Stimulated activated naive B cell treated with anti-CD40 and anti-IgM and Interleukin-4, amounts not matched to agents 10 μg/mL and 1 μg/mL and 100 μg/mL, for 72 hours (primary cell): ENCODE measurements around the gene PANX3.

Experiments
- ATAC-seq, 2 donors: fragments of 150-1000 bp; cut with Tn5 transposase; replicated peaks; 2 replicates each; pipeline ENCODE4 v1.10.0; 2021; ENCODE audit warnings: moderate library complexity in 1 of 2
- DNase-seq: peaks from one replicate; pipeline ENCODE4 v3.0.0; 2021
- H3K27ac Mint-ChIP-seq: one replicate; pipeline ENCODE4 v1.8.0; 2022; ENCODE audit warnings: mild to moderate bottlenecking, mixed read lengths
- H3K27me3 Mint-ChIP-seq, 2 donors: one replicate each; pipeline ENCODE4 v1.8.0; 2022; ENCODE audit warnings: mixed read lengths in 2 of 2
- H3K36me3 Mint-ChIP-seq, 2 donors: one replicate each; pipeline ENCODE4 v1.8.0; 2022; ENCODE audit warnings: mixed read lengths in 2 of 2, mild to moderate bottlenecking in 1 of 2
- H3K4me1 Mint-ChIP-seq, 2 donors: one replicate each; pipeline ENCODE4 v1.8.0; 2022; ENCODE audit warnings: mixed read lengths in 2 of 2, mild to moderate bottlenecking in 1 of 2
- H3K4me3 Mint-ChIP-seq, 2 donors: one replicate each; pipeline ENCODE4 v1.8.0; 2022; ENCODE audit warnings: mild to moderate bottlenecking in 2 of 2, mixed read lengths in 2 of 2, moderate library complexity in 1 of 2
- H3K9me3 Mint-ChIP-seq, 2 donors: one replicate each; pipeline ENCODE4 v1.8.0; 2022; ENCODE audit warnings: mixed read lengths in 2 of 2, mild to moderate bottlenecking in 1 of 2

Gene PANX3

GRCh38 chr11:124657904-124658303, 46.7 kb downstream of the PANX3 start:
- Mint-ChIP-seq H3K27ac (no peak overlapping the region), H3K4me3 (no peak overlapping the region), H3K9me3 (no peaks in the 10 kb centered on the region), H3K36me3 (peaks cover 5 to 10% of the 10 kb centered on the region in 2 donors), H3K27me3 (no peaks in the 10 kb centered on the region), H3K4me1 (no peaks in the 10 kb centered on the region)
- DNase-seq = no peak
- ATAC-seq = no peak

GRCh38 chr11:124658501-124658900, 47.3 kb downstream of the PANX3 start:
- H3K36me3 Mint-ChIP-seq = peaks cover 3 to 5% of the 10 kb centered on the region in 2 donors
- H3K4me3 Mint-ChIP-seq = no peak overlapping the region
- ATAC-seq (no peak), DNase-seq (no peak)
- no peak overlapping the region for H3K27ac Mint-ChIP-seq
- no peaks in the 10 kb centered on the region for H3K4me1 Mint-ChIP-seq
- H3K9me3 Mint-ChIP-seq = no peaks in the 10 kb centered on the region
- no peaks in the 10 kb centered on the region for H3K27me3 Mint-ChIP-seq

GRCh38 chr11:124658986-124659385, 47.8 kb downstream of the PANX3 start:
- no peaks in the 10 kb centered on the region for H3K27me3 Mint-ChIP-seq
- H3K4me1 Mint-ChIP-seq = no peaks in the 10 kb centered on the region
- no peak overlapping the region for H3K4me3 Mint-ChIP-seq
- no peak overlapping the region for H3K27ac Mint-ChIP-seq
- ATAC-seq (no peak), DNase-seq (no peak)
- H3K36me3 Mint-ChIP-seq = peaks cover 3% of the 10 kb centered on the region in 2 donors
- H3K9me3 Mint-ChIP-seq = no peaks in the 10 kb centered on the region

GRCh38 chr11:124661553-124661952, 50.3 kb downstream of the PANX3 start:
- no peak for DNase-seq
- Mint-ChIP-seq H3K27ac (no peak overlapping the region), H3K4me1 (no peaks in the 10 kb centered on the region), H3K36me3 (peaks cover 0 to 3% of the 10 kb centered on the region in 2 donors), H3K27me3 (no peaks in the 10 kb centered on the region), H3K9me3 (no peaks in the 10 kb centered on the region), H3K4me3 (no peak overlapping the region)
- ATAC-seq = no peak

GRCh38 chr11:124662106-124662505, 50.9 kb downstream of the PANX3 start:
- H3K36me3 Mint-ChIP-seq = peaks cover 0 to 3% of the 10 kb centered on the region in 2 donors
- H3K4me3 Mint-ChIP-seq = no peak overlapping the region
- H3K27me3 Mint-ChIP-seq = no peaks in the 10 kb centered on the region
- ATAC-seq (no peak), DNase-seq (no peak)
- H3K9me3 Mint-ChIP-seq = no peaks in the 10 kb centered on the region
- H3K27ac Mint-ChIP-seq = no peak overlapping the region
- no peaks in the 10 kb centered on the region for H3K4me1 Mint-ChIP-seq

GRCh38 chr11:124663861-124664260, 52.6 kb downstream of the PANX3 start:
- Mint-ChIP-seq H3K9me3 (no peaks in the 10 kb centered on the region), H3K4me3 (no peak overlapping the region), H3K36me3 (peaks cover 0 to 3% of the 10 kb centered on the region in 2 donors), H3K27me3 (no peaks in the 10 kb centered on the region), H3K27ac (no peak overlapping the region), H3K4me1 (no peaks in the 10 kb centered on the region)
- ATAC-seq = no peak
- DNase-seq = no peak

- DNase-seq (no peak), ATAC-seq (no peak)
- Mint-ChIP-seq H3K36me3 (no peaks in the 10 kb centered on the region), H3K27ac (no peak overlapping the region), H3K4me3 (no peak overlapping the region), H3K4me1 (peaks cover 7 to 10% of the 10 kb centered on the region in 2 donors), H3K9me3 (no peaks in the 10 kb centered on the region), H3K27me3 (no peaks in the 10 kb centered on the region)
Measured at GRCh38 chr11:124667601-124668000, 56.4 kb downstream of the PANX3 start.

GRCh38 chr11:124669193-124669592, 58.0 kb downstream of the PANX3 start:
- DNase-seq = peak; percentile 8
- H3K9me3 Mint-ChIP-seq = no peaks in the 10 kb centered on the region
- H3K27me3 Mint-ChIP-seq = no peaks in the 10 kb centered on the region
- no peak for ATAC-seq
- H3K4me1 Mint-ChIP-seq = peaks cover 14 to 21% of the 10 kb centered on the region in 2 donors
- no peak overlapping the region for H3K4me3 Mint-ChIP-seq
- H3K27ac Mint-ChIP-seq = no peak overlapping the region
- no peaks in the 10 kb centered on the region for H3K36me3 Mint-ChIP-seq
